Adrenal gland (tissue), 12 donors: ENCODE data around the gene TRIM8. TPM values are rescaled to one million over a fixed set of nuclear protein-coding genes. Genes with fewer than 3 reads are reported as not detected.

Source experiments
- DNase-seq, 7 donors: peaks; one replicate each; pipeline ENCODE4 v3.0.0-alpha.2; 2019 to 2020
- H3K27ac ChIP-seq, 5 donors: fragments of 200-600 bp; sonication (generic) in 4 of 5; 1 replicate in 3 of 5; 2 replicates in 2 of 5; pipeline versions ENCODE4 v1.5.1 to v1.8.0; 2016 to 2020; ENCODE audit warnings: mild to moderate bottlenecking in 1 of 5
- H3K27me3 ChIP-seq: fragments of 200-600 bp; 2 replicates; pipeline ENCODE4 v1.8.0; 2021
- H3K36me3 ChIP-seq, 2 donors: fragments of 200-600 bp; replicated peaks in 1 of 2; 1 replicate in 1 of 2; 2 replicates in 1 of 2; pipeline versions ENCODE4 v1.5.1 to v1.8.0; 2018 to 2022
- H3K4me1 ChIP-seq, 2 donors: fragments of 200-600 bp; replicated peaks in 1 of 2; 1 replicate in 1 of 2; 2 replicates in 1 of 2; pipeline versions ENCODE4 v1.5.1 to v1.8.0; 2018 to 2021
- H3K4me3 ChIP-seq, 4 donors: fragments of 200-600 bp; sonication (generic) in 3 of 4; one replicate each; pipeline ENCODE4 v1.5.1; 2016 to 2018
- H3K9me3 ChIP-seq, 3 donors: fragments of 200-600 bp; sonication (generic) in 1 of 3; replicated peaks in 1 of 3; 1 replicate in 2 of 3; 2 replicates in 1 of 3; pipeline versions ENCODE4 v1.5.1 to v1.8.0; 2016 to 2021
- POLR2A ChIP-seq, 2 donors: fragments of 450-650 bp; IDR thresholded peaks; one replicate each; pipeline ENCODE4 v1.6.1; 2017; ENCODE audit warnings: antibody characterized with exemption in 2 of 2, mild to moderate bottlenecking in 2 of 2, moderate library complexity in 1 of 2
- WGBS, 4 donors: extraction: QIAGEN DNeasy Blood & Tissue Kit in 2 of 4; methylation state at CpG; one replicate each; pipeline versions ENCODE4 v1.1.5 to v1.1.7; 2013 to 2017; 5-methylcytosine and 5-hydroxymethylcytosine counted together
- intact Hi-C, 2 donors: fragments of 100-400 bp; cut with DNase I; formaldehyde crosslinking; loops; one replicate each; pipeline versions ENCODE4 v1.14.1 to v1.15.0; 2022 to 2023
- polyA plus RNA-seq, 3 donors: library from polyadenylated mRNA; stranded (reverse); fragments of 200-250 nt in 2 of 3; fragments of 350-450 nt in 1 of 3; fragmentation: Illumina TruSeq in 1 of 3; extraction: RNeasy Lipid Tissue Mini Kit (QIAGEN cat#74804) in 1 of 3; gene quantifications; one replicate each; pipeline ENCODE4 v1.2.3, GENCODE V29; 2013 to 2014
- total RNA-seq, 9 donors: library from RNA; depleted of rRNA in 4 of 9; stranded (reverse); fragments of >200 nt in 4 of 9; fragments of 120-200 nt in 1 of 9; fragmentation: NEBNext Ultra II Directional in 1 of 9; extraction: Animal tissue kit (Norgen Biotek cat#: 25700) in 1 of 9; gene quantifications; one replicate each; pipeline versions ENCODE4 v1.1.0 to v1.2.4, GENCODE V29; 2013 to 2023
- TF ChIP-seq, protein P1 (sequence below), 6 experiments: fragments of 450-650 bp in 4 of 6; fragments of 200-600 bp in 2 of 6; sonication (generic) in 1 of 6; IDR thresholded peaks; 1 replicate in 5 of 6; 2 replicates in 1 of 6; pipeline versions ENCODE4 v1.5.1 to v1.8.0; 2016 to 2021; ENCODE audit warnings: antibody characterized with exemption in 6 of 6, mild to moderate bottlenecking in 2 of 6, moderate library complexity in 1 of 6
- donor health status: healthy with polysubstance abuse.
- donor health status: Bipolar disorder and iron deficiency.
- donor health status: DM: yes; HTN: yes; CAD: no.
- donor health status: DM: no; HTN: no; CAD: no.
- donor health status: DM: no; HTN: no; CAD: no.
- donor health status: DM: yes; HTN: yes; CAD: no.

The TRIM8 gene
- total and polyA plus RNA-seq, 12 donors, result 21.6 to 175 (median 116) TPM

DNA sequence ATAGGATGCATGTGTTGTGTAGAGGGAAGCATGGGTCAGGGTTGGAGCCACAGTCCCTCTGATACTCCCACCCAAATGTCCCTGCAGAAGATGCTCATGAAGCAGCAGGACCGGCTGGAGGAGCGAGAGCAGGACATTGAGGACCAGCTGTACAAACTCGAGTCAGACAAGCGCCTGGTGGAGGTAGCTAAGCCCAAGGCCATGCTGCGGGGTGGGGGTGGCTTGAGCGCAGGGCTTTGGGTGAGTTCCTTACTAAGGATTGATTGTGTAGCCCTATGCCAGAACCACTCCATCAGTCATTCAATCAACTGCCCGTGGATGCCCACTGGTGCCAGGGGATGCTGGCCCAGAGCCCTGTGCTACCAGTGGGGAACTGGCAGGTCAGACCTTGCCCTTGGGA, 10.3 kb downstream of the TRIM8 start:
- Histone ChIP-seq H3K27ac (peak overlapping the region in 1 of 5 donors; percentile 8), H3K27me3 (no peaks in the 10 kb centered on the region), H3K36me3 (peaks cover 0 to 70% of the 10 kb centered on the region in 2 donors), H3K9me3 (no peaks in the 10 kb centered on the region), H3K4me1 (peaks cover 25 to 67% of the 10 kb centered on the region in 2 donors), H3K4me3 (no peak overlapping the region)
- TF ChIP-seq POLR2A (IDR thresholded peaks at IDR 0.05), result no peak
- TF ChIP-seq, protein P1, sequence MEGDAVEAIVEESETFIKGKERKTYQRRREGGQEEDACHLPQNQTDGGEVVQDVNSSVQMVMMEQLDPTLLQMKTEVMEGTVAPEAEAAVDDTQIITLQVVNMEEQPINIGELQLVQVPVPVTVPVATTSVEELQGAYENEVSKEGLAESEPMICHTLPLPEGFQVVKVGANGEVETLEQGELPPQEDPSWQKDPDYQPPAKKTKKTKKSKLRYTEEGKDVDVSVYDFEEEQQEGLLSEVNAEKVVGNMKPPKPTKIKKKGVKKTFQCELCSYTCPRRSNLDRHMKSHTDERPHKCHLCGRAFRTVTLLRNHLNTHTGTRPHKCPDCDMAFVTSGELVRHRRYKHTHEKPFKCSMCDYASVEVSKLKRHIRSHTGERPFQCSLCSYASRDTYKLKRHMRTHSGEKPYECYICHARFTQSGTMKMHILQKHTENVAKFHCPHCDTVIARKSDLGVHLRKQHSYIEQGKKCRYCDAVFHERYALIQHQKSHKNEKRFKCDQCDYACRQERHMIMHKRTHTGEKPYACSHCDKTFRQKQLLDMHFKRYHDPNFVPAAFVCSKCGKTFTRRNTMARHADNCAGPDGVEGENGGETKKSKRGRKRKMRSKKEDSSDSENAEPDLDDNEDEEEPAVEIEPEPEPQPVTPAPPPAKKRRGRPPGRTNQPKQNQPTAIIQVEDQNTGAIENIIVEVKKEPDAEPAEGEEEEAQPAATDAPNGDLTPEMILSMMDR (IDR thresholded peaks at IDR 0.05), result no peak
- intact Hi-C loops, result no loop called here
- DNase-seq, result no peak
- WGBS, 4 donors, result 49 to 52% (median 50%) methylated on average over 7 of the region's 7 CpGs

DNA sequence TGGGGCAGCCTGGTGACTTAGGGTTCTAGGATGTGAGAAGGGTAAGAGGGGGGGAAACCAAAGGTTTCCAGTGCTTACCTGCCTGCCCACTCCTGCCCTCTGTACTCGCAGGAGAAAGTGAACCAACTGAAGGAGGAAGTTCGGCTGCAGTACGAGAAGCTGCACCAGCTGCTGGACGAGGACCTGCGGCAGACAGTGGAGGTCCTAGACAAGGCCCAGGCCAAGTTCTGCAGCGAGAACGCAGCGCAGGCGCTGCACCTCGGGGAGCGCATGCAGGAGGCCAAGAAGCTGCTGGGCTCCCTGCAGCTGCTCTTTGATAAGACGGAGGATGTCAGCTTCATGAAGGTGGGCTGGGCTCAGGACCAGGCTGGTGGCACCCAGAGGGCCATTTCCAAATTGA, 10.7 kb downstream of the TRIM8 start:
- 85 to 90% (median 88%) methylated on average over 11 to 12 of the region's 12 CpGs for WGBS, 4 donors
- Histone ChIP-seq H3K27me3 (no peaks in the 10 kb centered on the region), H3K4me3 (no peak overlapping the region), H3K9me3 (no peaks in the 10 kb centered on the region), H3K36me3 (peaks cover 0 to 70% of the 10 kb centered on the region in 2 donors), H3K27ac (peak overlapping the region in 1 of 5 donors; percentile 8), H3K4me1 (peaks cover 21 to 63% of the 10 kb centered on the region in 2 donors)
- DNase-seq, result no peak
- no peak for TF ChIP-seq POLR2A (IDR thresholded peaks at IDR 0.05)
- TF ChIP-seq, protein P1 (IDR thresholded peaks at IDR 0.05), result no peak
- intact Hi-C loops, result no loop called here

DNA sequence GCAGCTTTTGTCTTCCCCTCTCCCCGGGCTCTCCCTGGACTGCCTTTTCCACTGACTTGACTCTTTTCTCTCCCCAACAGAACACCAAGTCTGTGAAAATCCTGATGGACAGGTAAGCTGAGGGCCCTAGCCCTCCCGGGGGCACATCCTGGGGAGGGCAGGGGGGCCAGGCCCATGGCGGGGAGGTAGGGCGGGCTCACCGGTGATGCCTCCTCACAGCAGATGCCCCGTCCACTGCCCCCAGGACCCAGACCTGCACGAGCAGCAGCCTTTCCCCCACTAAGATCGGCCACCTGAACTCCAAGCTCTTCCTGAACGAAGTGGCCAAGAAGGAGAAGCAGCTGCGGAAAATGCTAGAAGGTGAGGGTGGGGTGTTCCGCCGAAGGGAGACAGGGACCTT, 11.7 kb downstream of the TRIM8 start:
- intact Hi-C loops, result no loop called here
- H3K36me3 ChIP-seq, result peaks cover 0 to 70% of the 10 kb centered on the region in 2 donors

DNA sequence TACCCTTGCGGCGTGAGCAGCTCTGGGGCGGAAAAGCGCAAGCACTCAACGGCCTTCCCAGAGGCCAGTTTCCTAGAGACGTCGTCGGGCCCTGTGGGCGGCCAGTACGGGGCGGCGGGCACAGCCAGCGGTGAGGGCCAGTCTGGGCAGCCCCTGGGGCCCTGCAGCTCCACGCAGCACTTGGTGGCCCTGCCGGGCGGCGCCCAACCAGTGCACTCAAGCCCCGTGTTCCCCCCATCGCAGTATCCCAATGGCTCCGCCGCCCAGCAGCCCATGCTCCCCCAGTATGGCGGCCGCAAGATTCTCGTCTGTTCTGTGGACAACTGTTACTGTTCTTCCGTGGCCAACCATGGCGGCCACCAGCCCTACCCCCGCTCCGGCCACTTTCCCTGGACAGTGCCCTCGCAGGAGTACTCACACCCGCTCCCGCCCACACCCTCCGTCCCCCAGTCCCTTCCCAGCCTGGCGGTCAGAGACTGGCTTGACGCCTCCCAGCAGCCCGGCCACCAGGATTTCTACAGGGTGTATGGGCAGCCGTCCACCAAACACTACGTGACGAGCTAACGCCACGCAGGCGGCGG, 12.6 kb downstream of the TRIM8 start:
- WGBS, 4 donors, result 91 to 93% (median 93%) methylated on average over 27 to 42 of the region's 42 CpGs
- Histone ChIP-seq H3K36me3 (peaks cover 0 to 66% of the 10 kb centered on the region in 2 donors), H3K4me3 (no peak overlapping the region), H3K9me3 (no peaks in the 10 kb centered on the region), H3K27ac (peak overlapping the region in 2 of 5 donors; percentile 35 to 60), H3K4me1 (peaks cover 14 to 57% of the 10 kb centered on the region in 2 donors), H3K27me3 (no peaks in the 10 kb centered on the region)
- DNase-seq, result peak in 1 of 7 donors; percentile 12
- TF ChIP-seq, protein P1 (IDR thresholded peaks at IDR 0.05), result no peak
- TF ChIP-seq POLR2A (IDR thresholded peaks at IDR 0.05), result no peak
- intact Hi-C loops, result no loop called here

More for the DNA sequence above, 11.7 kb downstream of the TRIM8 start:
- Histone ChIP-seq H3K27me3 (no peaks in the 10 kb centered on the region), H3K9me3 (no peaks in the 10 kb centered on the region), H3K4me3 (no peak overlapping the region), H3K27ac (peak overlapping the region in 1 of 5 donors; percentile 35), H3K4me1 (peaks cover 18 to 60% of the 10 kb centered on the region in 2 donors)
- TF ChIP-seq POLR2A (IDR thresholded peaks at IDR 0.05), result no peak
- TF ChIP-seq, protein P1 (IDR thresholded peaks at IDR 0.05), result no peak
- WGBS, 4 donors, result 78 to 100% (median 92%) methylated on average over 2 to 12 of the region's 12 CpGs
- no peak for DNase-seq
